DOHH2 (cell line): ENCODE measurements around the gene FN3KRP.

Experiments used
- H3F3A ChIP-seq: fragments of 200-600 bp; sonication (generic), shearing (Covaris generic); 2 replicates; pipeline ENCODE4 v1.6.0; 2016; ENCODE audit warnings: antibody characterized with exemption, mild to moderate bottlenecking; ENCODE audit not compliant: control insufficient read depth, insufficient read depth
- H3K27ac ChIP-seq: fragments of 200-600 bp; sonication (generic); 2 replicates; pipeline ENCODE4 v1.5.1; 2014; ENCODE audit warnings: low read depth, mild to moderate bottlenecking, low read length, moderate library complexity
- H3K27me3 ChIP-seq: fragments of 200-600 bp; sonication (generic); 2 replicates; pipeline ENCODE4 v1.6.1; 2014; ENCODE audit warnings: mild to moderate bottlenecking, low read length, mixed read lengths; ENCODE audit not compliant: control insufficient read depth
- H3K36me3 ChIP-seq: fragments of 200-600 bp; sonication (generic); 2 replicates; pipeline ENCODE4 v1.6.1; 2014; ENCODE audit warnings: mild to moderate bottlenecking, low read length, moderate library complexity, mixed read lengths; ENCODE audit not compliant: control insufficient read depth
- H3K4me1 ChIP-seq: fragments of 200-600 bp; sonication (generic); 2 replicates; pipeline ENCODE4 v1.6.1; 2014; ENCODE audit warnings: mild to moderate bottlenecking, low read length, mixed read lengths; ENCODE audit not compliant: control insufficient read depth
- H3K4me2 ChIP-seq: fragments of 200-600 bp; sonication (generic); 2 replicates; pipeline ENCODE4 v1.6.0; 2014; ENCODE audit warnings: mild to moderate bottlenecking, low read length, moderate library complexity
- H3K4me3 ChIP-seq: fragments of 200-600 bp; sonication (generic); 2 replicates; pipeline ENCODE4 v1.5.1; 2014; ENCODE audit warnings: mild to moderate bottlenecking, low read length, mixed read lengths
- H3K79me2 ChIP-seq: fragments of 200-600 bp; sonication (generic); 2 replicates; pipeline ENCODE4 v1.6.1; 2014; ENCODE audit warnings: mild to moderate bottlenecking, low read length, mixed read lengths; ENCODE audit not compliant: control insufficient read depth
- H3K9me2 ChIP-seq: fragments of 200-600 bp; sonication (generic); replicated peaks from 2 replicates; pipeline ENCODE4 v1.6.1; 2014; ENCODE audit warnings: mild to moderate bottlenecking, low read length, mixed read lengths; ENCODE audit not compliant: control insufficient read depth
- H3K9me3 ChIP-seq: fragments of 200-600 bp; sonication (generic); 2 replicates; pipeline ENCODE4 v1.6.1; 2014; ENCODE audit warnings: antibody characterized with exemption, low read length, mixed read lengths; ENCODE audit not compliant: control insufficient read depth, insufficient read depth
- H4K20me1 ChIP-seq: fragments of 200-600 bp; sonication (generic); 2 replicates; pipeline ENCODE4 v1.6.0; 2014; ENCODE audit warnings: low read depth, mild to moderate bottlenecking, antibody characterized with exemption, low read length, moderate library complexity; ENCODE audit not compliant: control insufficient read depth, insufficient read depth
- CTCF ChIP-seq: fragments of 200-600 bp; sonication (generic); IDR thresholded peaks from one replicate; pipeline ENCODE4 v1.5.1; 2014; ENCODE audit warnings: antibody characterized with exemption, mild to moderate bottlenecking, low read depth, low read length; ENCODE audit not compliant: poor library complexity, severe bottlenecking
- EZH2phosphoT487 ChIP-seq: fragments of 200-600 bp; sonication (generic); IDR thresholded peaks from 2 replicates; pipeline ENCODE4 v1.6.1; 2017; ENCODE audit warnings: borderline replicate concordance, mild to moderate bottlenecking, antibody characterized with exemption, low read length, moderate library complexity, mixed read lengths

Gene FN3KRP

GRCh38 chr17:82698065-82698973 is 18.2 kb upstream of the FN3KRP start, which contains the start of gene RAB40B:
RAB40B (minus strand) TSS chr17:82698698; CDS start chr17:82698596, 102 bp downstream.
- Histone ChIP-seq H3K4me3 (peak within 1 kb of the TSS; percentile 53), H3F3A (no peaks in the 10 kb centered on the region), H3K27me3 (no peaks in the 10 kb centered on the region), H3K79me2 (no peaks in the 10 kb centered on the region), H3K27ac (no peak within 1 kb of the TSS), H3K4me2 (peak within 1 kb of the TSS; percentile 56), H3K9me2 (no peaks in the 10 kb centered on the region), H3K9me3 (peaks cover 9% of the 10 kb centered on the region), H4K20me1 (no peaks in the 10 kb centered on the region), H3K4me1 (peaks cover 4% of the 10 kb centered on the region; the same call in 1 of the 2 replicates), H3K36me3 (no peaks in the 10 kb centered on the region)
- TF ChIP-seq CTCF, result no peak
- TF ChIP-seq EZH2phosphoT487, result no peak

- H3K36me3 ChIP-seq, result no peaks in the 10 kb centered on the region
- H3K27ac ChIP-seq, result no peak overlapping the region
- no peaks in the 10 kb centered on the region for H3K9me2 ChIP-seq
- H4K20me1 ChIP-seq, result no peaks in the 10 kb centered on the region
- no peak for TF ChIP-seq EZH2phosphoT487
- no peak for TF ChIP-seq CTCF
- H3K9me3 ChIP-seq, result peaks cover 9% of the 10 kb centered on the region
- H3K27me3 ChIP-seq, result no peaks in the 10 kb centered on the region
- no peaks in the 10 kb centered on the region for H3K79me2 ChIP-seq
- H3K4me1 ChIP-seq, result peaks cover 4% of the 10 kb centered on the region; the same call in 1 of the 2 replicates
- H3F3A ChIP-seq, result no peaks in the 10 kb centered on the region
- peak overlapping the region; percentile 49 for H3K4me3 ChIP-seq
- peak overlapping the region; percentile 52 for H3K4me2 ChIP-seq
These were observed 17.5 kb upstream of the FN3KRP start for GRCh38 chr17:82698974-82699442.

- no peak overlapping the region for H3K4me3 ChIP-seq
These were observed 17.0 kb upstream of the FN3KRP start for GRCh38 chr17:82699551-82699950.

More at GRCh38 chr17:82699551-82699950, 17.0 kb upstream of the FN3KRP start:
- Histone ChIP-seq H3K36me3 (no peaks in the 10 kb centered on the region), H3K4me1 (peaks cover 4% of the 10 kb centered on the region; the same call in 1 of the 2 replicates), H3K79me2 (no peaks in the 10 kb centered on the region), H4K20me1 (no peaks in the 10 kb centered on the region), H3K9me3 (peaks cover 4% of the 10 kb centered on the region), H3K9me2 (no peaks in the 10 kb centered on the region), H3K27me3 (no peaks in the 10 kb centered on the region), H3F3A (no peaks in the 10 kb centered on the region), H3K4me2 (no peak overlapping the region; the same call in 1 of the 2 replicates), H3K27ac (no peak overlapping the region)
- TF ChIP-seq CTCF, result no peak
- no peak for TF ChIP-seq EZH2phosphoT487
